EH (cell line): ENCODE measurements around the gene PKMYT1.

Experiments used
- DNase-seq: peaks from one replicate; pipeline ENCODE4 v3.0.0-alpha.2; 2015; ENCODE audit warnings: low read depth

PKMYT1 gene

DNA sequence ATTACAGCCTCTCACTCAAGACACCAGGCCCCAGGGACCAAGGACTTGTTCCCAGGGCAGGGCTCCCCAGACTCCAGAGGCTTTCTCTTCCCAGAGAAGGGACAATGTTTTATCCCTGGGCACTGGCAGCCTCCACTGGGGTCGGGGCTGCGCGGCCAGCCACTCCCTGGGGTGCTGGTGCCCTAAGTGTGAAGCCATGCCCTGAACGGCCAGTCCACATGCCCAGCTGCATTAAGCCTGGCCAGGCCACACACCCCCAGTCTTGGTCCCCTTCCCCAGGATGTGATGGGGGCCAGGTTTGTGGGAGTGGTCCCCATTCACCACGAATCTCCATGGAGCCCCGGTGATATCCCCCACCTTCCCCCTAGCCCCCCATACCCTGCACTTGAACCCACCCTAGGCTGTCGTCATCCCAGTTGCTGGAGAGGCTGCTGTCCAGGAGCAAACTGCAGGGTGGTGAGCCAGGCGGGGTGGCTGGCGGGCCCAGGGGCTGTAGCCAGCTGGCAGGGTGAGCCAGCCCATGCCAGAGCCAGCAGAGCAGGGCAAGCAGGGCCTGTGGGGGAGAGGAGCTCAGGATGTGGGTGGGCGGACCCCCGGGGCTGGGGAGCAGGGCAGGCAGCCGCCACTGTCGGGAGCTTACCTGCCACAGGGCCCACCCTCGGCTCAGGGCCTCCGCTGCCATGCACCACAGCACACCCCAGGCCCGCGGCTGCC is 6.5 kb downstream of the PKMYT1 start:
- DNase-seq: no peak

DNA sequence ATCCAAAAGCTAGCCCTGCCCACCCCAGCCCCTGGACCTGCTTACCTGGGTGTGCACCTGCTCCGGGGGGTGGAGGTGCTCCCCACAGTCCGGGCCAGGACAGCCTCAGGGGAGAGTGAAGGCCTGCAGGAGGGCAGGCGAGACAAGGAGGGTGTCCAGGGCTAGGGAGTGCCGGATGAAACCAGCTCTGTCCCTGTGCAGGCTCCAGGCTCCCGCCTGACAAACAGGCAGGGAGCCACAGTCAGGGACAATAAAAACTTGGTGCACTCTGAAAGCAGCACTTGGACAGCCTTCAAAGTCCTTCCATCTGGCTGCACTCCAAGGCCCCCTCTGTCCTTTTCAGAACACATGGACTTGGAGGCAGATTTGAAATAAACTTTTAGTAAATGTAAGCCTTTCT is 7.2 kb downstream of the PKMYT1 start:
- no peak for DNase-seq

DNA sequence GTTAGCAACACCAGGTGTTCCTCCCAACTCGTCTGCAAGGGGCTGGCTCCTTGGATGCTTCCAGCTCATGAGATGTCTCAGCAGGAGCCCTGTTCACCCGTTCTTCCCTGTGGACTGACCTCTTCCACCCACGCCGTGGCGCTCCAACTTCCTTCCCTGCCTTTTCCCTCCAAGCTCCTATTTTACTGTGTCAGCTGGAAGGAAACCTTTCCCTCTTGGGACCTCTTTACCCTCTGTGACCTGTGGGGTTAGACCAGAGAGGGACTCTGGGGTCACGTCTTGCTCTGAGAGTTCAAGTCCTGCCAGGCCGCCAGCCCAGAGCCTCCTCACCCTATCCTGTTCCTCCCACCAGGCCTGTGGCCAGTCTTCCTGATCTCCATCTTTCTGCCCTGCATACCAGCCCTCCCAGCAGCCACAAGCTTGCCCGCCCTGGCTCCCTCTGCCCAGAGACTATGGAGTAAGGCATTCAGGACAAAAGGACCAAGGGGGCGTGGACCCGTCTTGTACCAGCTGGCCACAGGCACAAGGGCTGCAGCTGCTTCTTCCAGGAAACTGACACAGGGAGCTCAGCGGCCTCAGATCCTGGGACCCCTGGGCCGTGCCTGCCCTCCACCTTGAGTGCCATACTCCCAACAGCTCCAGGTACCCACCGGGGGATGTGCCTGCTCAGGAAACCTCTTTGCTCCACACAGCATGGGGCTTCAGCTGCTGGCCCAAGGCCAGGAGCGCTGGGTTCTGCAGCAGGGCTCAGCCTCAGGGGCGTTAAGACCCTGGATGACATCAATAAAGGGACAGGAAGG is 8.1 kb downstream of the PKMYT1 start:
- no peak for DNase-seq

DNA sequence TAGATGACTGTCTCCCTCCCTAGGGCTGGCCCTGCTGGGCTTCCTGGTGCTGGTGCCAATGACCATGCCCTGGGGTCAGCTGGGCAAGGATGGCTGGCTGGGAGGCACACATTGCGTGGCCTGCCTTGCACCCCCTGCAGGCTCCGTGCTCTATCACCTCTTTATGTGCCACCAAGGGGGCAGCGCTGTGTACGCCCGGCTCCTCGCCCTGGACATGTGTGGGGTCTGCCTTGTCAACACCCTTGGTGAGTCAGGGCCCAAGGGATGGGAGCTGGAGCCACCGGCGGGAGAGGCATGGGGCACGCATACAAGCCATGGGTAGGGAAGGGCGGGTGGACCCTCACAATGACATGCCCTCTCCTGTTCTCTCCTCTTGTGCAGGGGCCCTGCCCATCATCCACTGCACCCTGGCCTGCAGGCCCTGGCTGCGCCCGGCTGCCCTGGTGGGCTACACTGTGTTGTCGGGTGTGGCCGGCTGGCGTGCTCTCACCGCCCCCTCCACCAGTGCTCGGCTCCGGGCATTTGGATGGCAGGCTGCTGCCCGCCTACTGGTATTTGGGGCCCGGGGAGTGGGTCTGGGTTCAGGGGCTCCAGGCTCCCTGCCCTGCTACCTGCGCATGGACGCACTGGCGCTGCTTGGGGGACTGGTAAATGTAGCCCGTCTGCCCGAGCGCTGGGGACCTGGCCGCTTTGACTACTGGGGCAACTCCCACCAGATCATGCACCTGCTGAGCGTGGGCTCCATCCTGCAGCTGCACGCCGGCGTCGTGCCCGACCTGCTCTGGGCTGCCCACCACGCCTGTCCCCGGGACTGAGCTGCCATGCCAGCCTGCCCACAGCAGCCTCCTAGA is 8.9 kb downstream of the PKMYT1 start:
- no peak for DNase-seq

DNA sequence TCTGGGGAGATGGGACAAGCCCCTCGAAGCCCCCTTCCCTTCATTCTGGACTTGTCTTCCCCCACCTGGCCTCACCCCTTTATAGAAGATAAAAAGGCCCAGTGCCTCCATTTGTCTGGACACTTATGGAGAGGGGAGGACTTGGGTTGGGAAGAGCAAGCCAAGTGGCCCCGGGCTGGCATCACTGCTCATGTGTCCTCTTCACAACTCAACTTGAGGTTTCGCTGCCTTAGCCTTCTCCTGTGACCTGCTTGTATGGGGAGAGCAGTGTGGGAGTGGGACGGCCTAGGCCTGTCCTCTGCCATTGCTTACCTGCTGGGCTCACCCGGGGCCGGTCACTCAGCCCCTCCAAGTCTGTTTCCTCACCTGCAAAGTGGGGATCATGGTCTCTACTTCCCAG is 9.7 kb downstream of the PKMYT1 start:
- no peak for DNase-seq

DNA sequence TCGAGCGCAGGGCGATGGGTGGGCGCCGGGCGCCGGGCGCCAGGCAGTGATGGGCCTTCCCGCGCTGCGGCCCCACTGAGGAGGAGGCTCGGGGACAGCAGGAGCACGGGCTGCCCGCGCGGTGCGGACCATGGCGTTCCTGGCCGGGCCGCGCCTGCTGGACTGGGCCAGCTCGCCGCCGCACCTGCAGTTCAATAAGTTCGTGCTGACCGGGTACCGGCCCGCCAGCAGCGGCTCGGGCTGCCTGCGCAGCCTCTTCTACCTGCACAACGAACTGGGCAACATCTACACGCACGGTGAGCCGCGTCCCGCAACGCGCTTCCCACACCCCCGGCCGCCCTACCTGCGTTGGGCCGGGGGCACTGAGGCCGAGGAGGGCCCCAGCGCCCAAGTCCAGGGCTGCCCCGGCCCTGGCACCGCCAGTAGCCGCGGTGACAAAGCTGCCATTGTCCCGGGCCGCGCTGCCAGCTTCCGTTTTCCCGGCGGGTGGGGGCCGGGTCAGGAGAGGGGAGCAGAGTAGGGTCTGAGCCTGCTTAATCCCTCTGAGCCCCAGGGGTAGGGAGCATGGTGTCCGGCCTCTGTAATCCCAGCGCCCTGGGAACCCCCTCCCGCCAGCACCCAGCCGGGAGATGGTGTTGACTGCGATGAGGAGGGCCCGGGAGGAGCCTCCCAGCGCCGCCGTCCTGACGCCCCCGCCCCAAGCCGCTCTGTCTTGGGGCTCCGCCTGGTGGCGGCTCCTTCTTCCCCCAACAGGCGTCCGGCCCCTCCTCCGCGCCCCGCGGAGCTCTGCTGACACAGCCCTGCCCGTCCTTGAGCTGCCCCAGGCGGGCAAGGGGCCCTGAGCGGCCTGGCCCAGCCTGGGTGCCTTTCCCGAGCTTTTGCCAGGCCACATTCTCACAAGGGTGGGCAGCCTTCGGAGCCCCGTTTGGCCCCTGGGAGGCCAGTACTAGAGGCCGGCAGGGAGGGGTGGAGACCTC is 10.4 kb downstream of the PKMYT1 start:
- peak; percentile 62 for DNase-seq

DNA sequence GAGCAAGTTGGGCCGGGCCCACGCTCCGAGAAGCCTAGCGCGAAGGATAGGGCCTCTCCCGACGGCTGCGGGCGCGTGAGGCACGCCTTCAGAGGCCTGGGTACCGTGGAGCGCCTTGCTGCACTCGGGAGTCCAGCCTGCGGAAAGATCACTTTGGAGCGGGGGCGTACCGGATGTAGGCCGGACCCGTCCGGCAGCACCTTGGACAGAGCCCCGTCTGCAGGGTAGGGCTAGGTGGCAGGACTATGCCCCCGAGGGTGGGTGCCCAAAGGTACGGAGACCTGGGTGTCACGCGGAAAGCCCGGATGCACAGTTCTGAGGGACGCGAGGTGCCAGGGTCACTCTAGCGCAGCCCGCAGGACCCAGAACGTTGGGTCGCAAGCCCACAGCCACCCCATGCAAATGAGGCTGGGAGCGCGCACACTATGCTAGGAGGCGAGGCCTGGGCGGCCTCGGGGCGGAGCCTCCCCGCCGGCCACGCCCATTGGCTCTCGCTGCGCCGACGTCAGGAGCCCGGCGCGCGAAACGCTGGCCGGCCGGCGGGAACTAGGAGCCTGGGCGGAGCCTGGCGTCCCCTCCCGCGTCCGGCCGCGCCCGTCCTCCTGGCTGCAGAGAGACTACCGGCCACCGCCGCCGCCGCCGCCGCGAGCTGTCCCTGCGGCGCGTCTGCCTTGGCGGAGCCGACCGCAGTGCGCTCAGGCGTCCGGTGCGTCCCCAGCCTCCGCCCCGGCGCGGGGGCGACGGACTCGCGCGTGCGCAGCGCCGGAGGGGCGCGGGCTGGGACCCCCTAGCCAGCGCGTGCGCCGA is 11.3 kb downstream of the PKMYT1 start, which contains the start of gene PAQR4:
TSS of gene PAQR4 (plus strand) at position 611 of the 807 bp plus-strand sequence. CDS start 327 bp downstream, outside the sequence.
- DNase-seq: peak; percentile 90

DNA sequence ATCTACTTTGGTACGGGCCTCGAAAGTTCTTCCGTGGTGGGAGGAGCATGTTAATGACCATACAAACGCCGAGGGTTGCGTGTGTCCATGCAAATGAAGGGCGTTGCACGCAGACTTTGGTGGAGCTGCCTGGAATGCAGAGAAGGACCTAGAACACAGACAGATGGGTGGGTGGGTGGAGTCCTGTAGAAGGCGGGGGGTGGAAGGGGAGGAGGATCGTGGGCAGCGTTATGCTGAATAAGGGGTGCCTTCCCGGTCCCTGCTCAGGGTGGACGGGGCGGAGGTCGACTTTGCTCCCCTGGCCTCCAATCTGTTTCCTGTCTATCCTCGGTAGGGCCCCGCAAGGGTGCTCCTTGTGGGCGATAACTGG is 11.9 kb downstream of the PKMYT1 start:
- no peak for DNase-seq

DNA sequence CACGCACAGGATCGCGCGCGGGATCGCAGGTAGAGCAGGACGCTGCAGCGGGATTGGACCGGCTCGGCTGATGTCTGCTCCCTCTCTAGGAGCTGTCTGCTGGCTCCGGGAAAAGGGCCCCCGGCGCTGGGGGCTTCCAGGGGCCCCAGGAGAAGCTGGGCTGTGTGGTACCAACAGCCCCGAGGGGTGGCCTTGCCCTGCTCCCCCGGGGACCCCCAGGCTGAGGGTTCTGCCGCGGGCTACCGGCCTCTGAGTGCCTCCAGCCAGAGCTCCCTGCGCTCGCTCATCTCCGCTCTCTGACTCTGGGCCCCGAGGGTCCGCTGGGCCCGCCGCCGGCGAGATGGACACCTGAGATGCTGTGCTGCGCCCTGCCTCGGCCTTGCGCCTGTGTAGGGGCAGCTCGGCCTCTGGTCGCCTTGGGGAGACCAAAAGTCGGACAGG is 12.5 kb downstream of the PKMYT1 start:
- DNase-seq: no peak

DNA sequence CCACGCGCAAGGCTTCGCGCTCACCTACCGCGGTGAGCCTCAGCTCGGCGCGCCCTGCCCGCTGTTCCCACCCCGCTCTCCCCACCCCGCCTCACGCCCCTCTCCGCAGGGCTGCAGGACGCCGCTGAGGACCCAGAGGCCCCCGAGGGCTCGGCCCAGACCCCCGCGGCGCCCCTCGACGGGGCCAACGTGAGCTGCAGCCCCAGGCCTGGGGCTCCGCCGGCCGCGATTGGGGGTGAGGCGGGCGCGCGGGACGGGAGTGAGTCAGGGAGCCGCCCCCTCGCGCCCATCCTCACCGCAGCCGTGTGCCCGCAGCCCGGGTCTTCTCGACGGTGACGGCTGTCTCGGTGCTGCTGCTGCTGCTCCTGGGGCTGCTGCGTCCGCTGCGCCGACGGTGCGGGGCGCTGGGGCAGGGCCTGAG is 13.0 kb downstream of the PKMYT1 start:
- DNase-seq: no peak

DNA sequence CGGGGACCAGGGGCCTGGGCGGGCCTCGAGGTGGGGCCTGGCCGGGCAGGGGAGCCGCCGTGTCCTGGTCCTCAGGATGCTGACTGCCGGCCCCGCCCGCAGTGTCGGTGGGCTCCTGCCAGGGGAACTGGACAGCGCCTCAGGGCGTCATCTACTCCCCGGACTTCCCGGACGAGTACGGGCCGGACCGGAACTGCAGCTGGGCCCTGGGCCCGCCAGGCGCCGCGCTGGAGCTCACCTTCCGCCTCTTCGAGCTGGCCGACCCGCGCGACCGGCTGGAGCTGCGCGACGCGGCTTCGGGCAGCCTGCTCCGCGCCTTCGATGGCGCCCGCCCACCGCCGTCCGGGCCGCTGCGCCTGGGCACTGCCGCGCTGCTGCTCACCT is 13.4 kb downstream of the PKMYT1 start:
- no peak for DNase-seq

DNA sequence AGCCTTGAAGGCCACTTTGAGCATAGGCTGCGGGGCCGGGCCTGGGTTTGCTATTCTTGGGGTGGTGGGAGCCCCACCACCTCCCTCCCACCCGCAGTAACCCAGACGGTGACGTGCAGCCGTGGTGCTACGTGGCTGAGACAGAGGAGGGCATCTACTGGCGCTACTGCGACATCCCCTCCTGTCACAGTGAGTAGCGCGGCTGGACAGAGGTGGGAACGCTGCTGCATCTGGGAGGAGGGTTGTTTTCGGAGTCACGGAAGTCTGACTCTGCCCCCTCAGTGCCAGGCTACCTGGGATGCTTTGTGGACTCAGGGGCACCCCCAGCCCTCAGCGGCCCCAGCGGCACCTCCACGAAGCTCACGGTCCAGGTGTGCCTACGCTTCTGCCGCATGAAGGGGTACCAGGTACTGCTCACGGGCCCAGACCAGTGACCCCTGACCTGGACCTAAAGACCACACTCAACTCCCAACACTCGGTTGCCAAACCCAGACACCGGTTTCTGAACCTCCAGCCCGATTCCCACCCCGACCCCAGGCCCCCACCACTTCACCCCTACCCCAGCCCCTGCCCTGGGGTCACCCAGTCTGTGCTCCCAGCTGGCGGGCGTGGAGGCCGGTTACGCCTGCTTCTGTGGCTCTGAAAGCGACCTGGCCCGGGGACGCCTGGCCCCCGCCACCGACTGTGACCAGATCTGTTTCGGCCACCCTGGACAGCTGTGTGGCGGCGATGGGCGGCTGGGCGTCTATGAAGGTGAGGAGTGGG is 14.0 kb downstream of the PKMYT1 start:
- DNase-seq: no peak

DNA sequence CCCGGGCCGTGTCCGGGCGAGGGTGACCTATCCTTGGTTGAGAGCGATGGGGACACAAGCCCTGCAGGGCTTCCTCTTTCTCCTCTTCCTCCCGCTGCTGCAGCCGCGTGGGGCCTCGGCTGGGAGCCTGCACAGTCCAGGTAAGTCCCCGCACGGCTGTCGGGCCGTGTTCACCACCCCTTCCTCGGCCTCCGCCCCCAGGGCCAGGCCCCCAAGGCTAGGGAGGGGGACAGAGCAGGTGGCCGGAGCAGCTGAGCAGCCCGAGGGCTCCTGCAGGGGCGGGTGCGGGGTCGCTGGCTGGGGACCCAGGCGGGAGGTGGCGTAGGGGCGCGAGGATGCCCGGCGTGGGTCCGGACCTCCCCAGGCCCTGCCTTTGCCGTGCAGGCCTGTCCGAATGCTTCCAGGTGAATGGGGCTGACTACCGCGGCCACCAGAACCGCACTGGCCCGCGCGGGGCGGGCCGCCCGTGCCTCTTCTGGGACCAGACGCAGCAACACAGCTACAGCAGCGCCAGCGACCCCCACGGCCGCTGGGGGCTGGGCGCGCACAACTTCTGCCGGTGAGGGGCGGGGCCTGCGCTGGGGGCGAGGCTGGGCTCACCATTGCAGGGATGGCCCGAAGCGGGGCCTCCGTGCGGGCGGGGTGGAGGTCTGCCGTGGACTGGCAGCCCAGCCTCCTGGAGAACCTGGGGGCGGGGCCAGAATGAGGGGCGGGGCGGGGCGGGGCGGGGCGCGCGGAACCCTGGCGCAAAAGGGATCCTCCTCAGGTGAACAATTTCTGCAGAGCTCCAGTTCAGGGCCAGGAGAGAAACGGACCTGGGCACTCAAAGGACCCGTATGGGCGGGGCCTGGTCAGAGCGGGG is 15.5 kb downstream of the PKMYT1 start:
- peak; percentile 27 for DNase-seq

DNA sequence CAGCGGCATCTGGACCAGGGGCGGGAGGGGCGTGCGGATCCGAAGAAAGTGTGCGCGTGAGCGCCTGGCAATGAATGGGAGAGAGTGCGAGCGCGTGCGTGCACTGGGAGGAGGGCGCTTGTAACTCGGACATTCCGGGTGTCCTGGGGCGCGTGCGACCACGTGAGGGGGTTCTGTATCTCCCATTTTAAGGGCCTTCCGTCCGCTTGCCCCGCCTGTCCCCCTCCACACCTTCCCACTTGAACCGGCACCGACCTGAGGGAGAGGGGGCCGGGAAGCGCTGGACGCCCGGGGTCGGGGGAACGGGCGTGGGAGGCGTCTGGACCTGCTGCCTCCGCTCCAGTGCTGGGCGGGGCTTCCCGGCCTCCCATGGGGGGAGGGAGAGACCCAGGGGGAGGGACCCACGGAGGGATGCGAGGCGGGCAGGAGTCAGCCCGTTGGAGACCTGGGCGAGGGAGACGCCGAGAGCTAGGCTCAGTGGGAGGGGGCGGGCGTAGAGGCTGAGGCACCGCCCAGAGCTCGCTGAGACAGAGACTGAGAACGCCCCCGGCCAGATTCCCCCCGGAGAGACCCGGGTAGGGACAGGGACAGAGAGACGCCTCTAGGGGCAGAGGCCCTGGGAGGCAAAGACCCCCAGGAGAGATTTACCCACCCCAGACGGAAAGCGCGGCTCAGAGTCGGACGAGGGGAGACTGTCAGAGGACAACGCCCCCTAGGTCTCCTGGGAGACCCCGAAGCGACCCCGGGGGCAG is 16.3 kb downstream of the PKMYT1 start, which contains the start of gene KREMEN2:
TSS of gene KREMEN2 (plus strand) at position 553 of the 752 bp plus-strand sequence. CDS start 246 bp downstream, outside the sequence.
- DNase-seq: peak; percentile 24

DNA sequence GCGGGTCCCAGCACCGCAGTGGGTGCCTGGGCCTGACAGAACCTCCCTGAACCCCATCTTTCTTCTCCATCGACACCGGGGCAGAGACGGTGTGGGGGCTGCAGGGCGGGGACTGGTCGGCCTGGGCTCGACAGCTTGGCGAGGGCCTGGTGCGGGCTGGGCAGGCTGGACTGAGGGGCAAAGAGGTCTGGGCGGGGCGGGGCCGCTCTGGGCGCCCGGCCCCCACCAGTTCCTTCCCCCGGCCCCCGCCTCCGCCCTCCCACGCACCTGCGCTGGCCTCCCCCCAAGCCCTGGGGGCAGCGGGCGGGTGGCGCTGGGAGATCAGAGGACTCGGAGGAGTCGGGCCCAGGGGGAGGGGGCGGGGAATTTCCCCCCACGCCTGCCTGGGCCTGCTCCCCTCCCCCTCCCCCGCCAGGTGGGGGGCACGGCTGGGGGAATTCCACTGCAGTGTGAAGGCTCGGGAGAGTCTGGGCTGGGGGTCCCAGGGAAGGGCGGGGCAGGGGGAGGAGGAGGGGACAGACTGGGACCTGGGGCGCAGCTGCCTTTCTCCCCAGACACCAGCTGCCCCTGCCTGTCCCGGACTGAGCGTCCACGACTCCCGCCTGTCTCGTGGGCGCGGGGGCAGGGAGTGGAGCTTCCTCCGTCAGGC is 17.0 kb downstream of the PKMYT1 start:
- DNase-seq: no peak

DNA sequence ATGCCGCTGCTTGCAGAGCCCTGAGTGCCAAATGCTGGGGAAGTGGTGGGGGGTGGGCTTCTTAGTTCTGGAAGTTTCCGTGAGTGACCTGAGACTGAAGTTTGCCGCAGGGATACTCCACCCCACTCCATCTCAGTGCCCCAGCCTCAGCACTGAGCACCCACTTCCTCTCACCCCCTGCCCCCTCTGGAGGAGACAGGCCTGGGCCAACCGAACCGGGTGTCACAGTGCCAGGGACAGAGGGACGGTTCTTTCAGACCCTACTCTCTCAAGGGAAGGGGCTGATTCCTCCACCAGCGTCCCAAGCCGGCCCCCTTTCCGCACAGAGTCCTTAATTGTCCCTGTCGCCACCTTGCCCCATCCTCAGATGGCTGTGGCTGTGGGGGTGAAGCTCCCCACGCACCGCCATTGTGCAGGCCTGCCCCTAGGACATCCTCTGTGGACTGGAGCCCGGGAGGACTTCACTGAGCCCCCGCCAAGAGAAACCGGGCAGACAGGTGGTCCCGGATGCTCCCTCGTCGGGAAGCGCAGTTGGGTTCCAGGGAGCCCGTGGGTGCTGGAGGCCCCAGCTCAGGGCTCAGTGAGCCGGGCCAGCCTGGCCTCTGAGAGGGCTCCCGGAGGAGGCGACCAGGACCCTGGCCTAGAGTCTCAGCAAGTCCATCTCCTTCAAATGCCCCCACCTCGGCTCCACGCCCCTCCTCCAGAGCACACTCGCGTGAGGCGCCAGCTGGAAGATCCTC is 17.7 kb downstream of the PKMYT1 start:
- no peak for DNase-seq
